Mucosa of descending colon (tissue), 3 donors: ENCODE data around the gene B4GALT6. TPM values are rescaled to one million over a fixed set of nuclear protein-coding genes. Genes with fewer than 3 reads are reported as not detected.
A peak's percentile ranks its signal among the peaks of the same experiment; 100 is the strongest.

Experiments
- ATAC-seq: fragments of 200-7000 bp; cut with Tn5 transposase; one replicate; pipeline ENCODE4 v1.9.1; 2020; ENCODE audit warnings: mild to moderate bottlenecking, moderate library complexity
- DNase-seq, 3 donors: peaks; one replicate each; pipeline ENCODE4 v3.0.0-alpha.2; 2020
- H3K36me3 ChIP-seq: fragments of 200-600 bp; one replicate; pipeline ENCODE4 v1.8.0; 2021; ENCODE audit warnings: low read depth, mild to moderate bottlenecking
- H3K4me1 ChIP-seq: fragments of 200-600 bp; one replicate; pipeline ENCODE4 v1.8.0; 2021; ENCODE audit warnings: low read depth, mild to moderate bottlenecking
- H3K4me3 ChIP-seq: fragments of 200-600 bp; one replicate; pipeline ENCODE4 v1.8.0; 2021; ENCODE audit warnings: mild to moderate bottlenecking
- H3K9me3 ChIP-seq: fragments of 200-600 bp; one replicate; pipeline ENCODE4 v1.8.0; 2021; ENCODE audit warnings: mild to moderate bottlenecking
- intact Hi-C, 2 donors: fragments of 100-400 bp; cut with DNase I in 1 of 2; cut with micrococcal nuclease in 1 of 2; formaldehyde crosslinking; loops; one replicate each; pipeline versions ENCODE4 v1.11.0 to v1.11.1; 2022; cut with DNase I, micrococcal nuclease
- total RNA-seq, 3 donors: library from RNA; stranded (reverse); fragmentation: NEBNext Ultra II Directional in 2 of 3; extraction: Animal tissue kit (Norgen Biotek cat#: 25700) in 2 of 3; gene quantifications; one replicate each; pipeline versions ENCODE4 v1.2.1 to v1.2.4, GENCODE V29; 2021 to 2023
- TF ChIP-seq, protein P1 (sequence below): fragments of 200-600 bp; IDR thresholded peaks from one replicate; pipeline ENCODE4 v1.8.0; 2022; ENCODE audit warnings: antibody characterized with exemption, mild to moderate bottlenecking
- donor health status: DM: no; HTN: no; CAD: no; lungs with moderate emphysema.
- donor health status: DM: no; HTN: no; CAD: no.
- donor health status: DM: no; HTN: yes; CAD: no.

Gene B4GALT6
- total RNA-seq, 3 donors from 2014 or later: 6.9 to 8.0 (median 7.8) TPM

DNA sequence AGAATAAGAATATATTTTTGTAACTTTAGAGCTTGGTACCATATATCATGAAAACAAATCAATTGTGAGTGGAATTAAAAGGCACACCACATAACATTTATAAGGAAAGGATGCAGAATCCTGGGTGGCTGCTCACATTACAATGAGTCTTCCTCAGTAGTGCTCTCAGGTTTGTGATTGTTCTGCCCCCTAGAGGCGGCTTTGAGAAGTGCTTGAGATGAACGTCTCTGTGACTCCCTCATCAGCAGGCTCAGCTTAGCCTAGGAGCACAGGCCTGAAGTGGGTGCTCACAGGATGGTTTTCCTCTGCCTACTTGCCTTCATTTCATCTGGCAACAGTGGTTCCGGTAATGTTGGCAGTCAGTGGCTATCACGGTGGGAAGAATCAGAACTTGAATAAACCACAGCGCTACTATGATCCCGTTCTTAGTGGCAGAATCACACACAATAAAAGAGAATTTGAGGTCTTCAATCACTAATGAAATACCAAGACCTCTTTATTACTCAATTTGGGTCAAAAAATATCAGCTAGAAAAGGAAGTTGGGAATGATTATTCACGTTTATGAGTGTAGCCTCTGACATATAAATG lies 38.1 kb upstream of the B4GALT6 start:
- ATAC-seq: peak; percentile 94
- Histone ChIP-seq H3K4me1 (peaks cover 5% of the 10 kb centered on the region), H3K36me3 (no peaks in the 10 kb centered on the region), H3K4me3 (no peak overlapping the region), H3K9me3 (peaks cover 11% of the 10 kb centered on the region)
- DNase-seq: peak in 2 of 3 donors; percentile 79 to 94
- intact Hi-C loops: loop anchor here (5.0 to 10.0 kb wide), 2 partner anchors 165 to 168 kb away; no protein-coding TSS in a partner anchor
- TF ChIP-seq, protein P1, sequence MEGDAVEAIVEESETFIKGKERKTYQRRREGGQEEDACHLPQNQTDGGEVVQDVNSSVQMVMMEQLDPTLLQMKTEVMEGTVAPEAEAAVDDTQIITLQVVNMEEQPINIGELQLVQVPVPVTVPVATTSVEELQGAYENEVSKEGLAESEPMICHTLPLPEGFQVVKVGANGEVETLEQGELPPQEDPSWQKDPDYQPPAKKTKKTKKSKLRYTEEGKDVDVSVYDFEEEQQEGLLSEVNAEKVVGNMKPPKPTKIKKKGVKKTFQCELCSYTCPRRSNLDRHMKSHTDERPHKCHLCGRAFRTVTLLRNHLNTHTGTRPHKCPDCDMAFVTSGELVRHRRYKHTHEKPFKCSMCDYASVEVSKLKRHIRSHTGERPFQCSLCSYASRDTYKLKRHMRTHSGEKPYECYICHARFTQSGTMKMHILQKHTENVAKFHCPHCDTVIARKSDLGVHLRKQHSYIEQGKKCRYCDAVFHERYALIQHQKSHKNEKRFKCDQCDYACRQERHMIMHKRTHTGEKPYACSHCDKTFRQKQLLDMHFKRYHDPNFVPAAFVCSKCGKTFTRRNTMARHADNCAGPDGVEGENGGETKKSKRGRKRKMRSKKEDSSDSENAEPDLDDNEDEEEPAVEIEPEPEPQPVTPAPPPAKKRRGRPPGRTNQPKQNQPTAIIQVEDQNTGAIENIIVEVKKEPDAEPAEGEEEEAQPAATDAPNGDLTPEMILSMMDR: peak; percentile 73

DNA sequence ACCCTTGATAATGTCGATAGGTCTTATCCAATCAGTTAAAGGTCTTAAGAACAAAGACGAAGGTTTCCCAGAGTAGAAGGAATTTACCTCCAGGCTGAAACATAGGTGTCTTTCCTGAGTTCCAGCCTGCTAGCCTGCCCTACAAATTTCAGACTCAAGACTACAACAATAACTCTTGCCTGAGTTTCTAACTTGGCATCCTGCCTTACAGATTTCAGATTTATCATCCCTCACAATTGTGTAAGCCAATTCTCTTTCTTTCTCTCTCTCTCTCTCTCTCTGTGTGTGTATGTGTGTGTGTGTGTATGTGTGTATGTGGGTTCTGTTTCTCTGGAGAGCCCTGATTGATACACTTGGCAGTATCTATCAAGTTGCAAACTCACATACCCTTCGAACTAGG lies 37.2 kb upstream of the B4GALT6 start:
- TF ChIP-seq, protein P1: no peak

DNA sequence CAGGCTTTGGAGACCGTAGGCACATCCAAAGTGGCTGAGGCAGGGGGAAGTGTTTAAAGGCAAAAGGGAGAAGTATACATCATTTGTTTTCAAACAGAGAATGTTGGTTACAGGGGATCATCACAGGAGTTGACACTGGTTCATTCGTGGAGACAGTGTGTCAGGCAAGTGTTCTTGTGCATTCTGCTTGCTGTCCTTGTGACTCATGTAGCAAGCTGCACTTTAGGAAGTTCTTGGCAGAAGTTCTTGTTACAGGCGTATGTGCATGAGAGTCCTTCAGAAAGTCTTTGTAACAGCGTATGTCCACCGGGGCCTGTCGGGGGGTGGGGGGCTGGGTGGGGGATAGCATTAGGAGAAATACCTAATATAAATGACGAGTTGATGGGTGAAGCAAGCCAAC lies 36.5 kb upstream of the B4GALT6 start:
- Histone ChIP-seq H3K4me1 (peaks cover 5% of the 10 kb centered on the region), H3K9me3 (peaks cover 11% of the 10 kb centered on the region), H3K36me3 (no peaks in the 10 kb centered on the region), H3K4me3 (no peak overlapping the region)
- ATAC-seq (no peak), DNase-seq (no peak)
- TF ChIP-seq, protein P1: no peak
- intact Hi-C loops: loop anchor here (5.0 to 10.0 kb wide), 2 partner anchors 164 to 166 kb away; no protein-coding TSS in a partner anchor

More for the DNA sequence above, 37.2 kb upstream of the B4GALT6 start:
- Histone ChIP-seq H3K4me3 (no peak overlapping the region), H3K4me1 (peaks cover 5% of the 10 kb centered on the region), H3K36me3 (no peaks in the 10 kb centered on the region), H3K9me3 (peaks cover 11% of the 10 kb centered on the region)
- DNase-seq (no peak), ATAC-seq (no peak)
- intact Hi-C loops: loop anchor here (5.0 to 10.0 kb wide), 2 partner anchors 164 to 167 kb away; no protein-coding TSS in a partner anchor

DNA sequence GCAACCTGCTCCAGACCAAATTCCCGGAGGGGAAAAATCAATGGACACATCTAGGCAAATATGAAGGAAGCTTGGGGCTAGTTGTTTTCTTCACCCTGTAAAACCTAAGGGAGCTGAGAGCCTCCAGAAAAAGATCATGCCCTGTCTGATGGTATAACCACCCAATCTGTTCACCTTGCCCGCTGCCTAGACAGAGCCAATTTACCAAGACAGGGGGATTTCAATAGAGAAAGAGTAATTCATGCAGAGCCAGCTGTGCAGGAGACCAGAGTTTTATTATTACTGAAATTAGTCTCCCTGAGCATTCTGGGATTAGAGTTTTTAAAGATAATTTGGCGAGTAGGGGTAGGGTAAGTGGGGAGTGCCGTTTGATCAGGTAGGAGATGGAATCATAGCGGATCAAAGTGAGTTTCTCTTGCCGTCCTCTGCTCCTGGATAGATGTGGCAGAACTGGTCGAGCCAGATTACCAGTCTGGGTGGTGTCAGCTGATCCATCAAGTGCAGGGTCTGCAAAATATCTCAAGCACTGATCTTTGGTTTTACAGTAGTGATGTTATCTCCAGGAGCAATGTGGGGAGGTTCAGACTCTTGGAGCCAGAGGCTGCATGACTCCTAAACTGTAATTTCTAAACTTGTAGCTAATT lies 35.1 kb upstream of the B4GALT6 start:
- DNase-seq (no peak), ATAC-seq (no peak)
- H3K4me3 ChIP-seq: no peak overlapping the region
- H3K4me1 ChIP-seq: peaks cover 5% of the 10 kb centered on the region
- TF ChIP-seq, protein P1: no peak
- intact Hi-C loops: loop anchor here (5.0 to 10.0 kb wide), 2 partner anchors 162 to 165 kb away; no protein-coding TSS in a partner anchor
- peaks cover 11% of the 10 kb centered on the region for H3K9me3 ChIP-seq
- no peaks in the 10 kb centered on the region for H3K36me3 ChIP-seq

DNA sequence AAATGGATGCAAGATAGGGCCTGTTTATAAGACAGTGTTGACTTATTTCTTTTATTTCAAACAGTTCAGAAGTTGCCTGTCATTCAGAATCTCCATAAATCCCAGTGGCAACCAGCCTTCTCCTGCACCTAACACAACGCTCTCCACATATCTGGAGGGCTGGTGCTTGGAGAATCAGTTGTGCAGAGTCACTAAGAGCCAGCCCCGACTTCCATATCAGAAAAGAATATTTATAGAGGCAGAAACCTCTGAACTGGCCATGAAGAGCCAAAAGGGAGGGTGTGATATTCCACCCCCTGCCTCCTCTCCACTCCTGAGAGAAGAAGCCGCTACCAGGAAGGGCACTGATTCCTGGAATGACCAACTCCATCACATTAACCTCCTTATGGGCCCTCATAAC lies 34.0 kb upstream of the B4GALT6 start:
- ATAC-seq (no peak), DNase-seq (no peak)
- intact Hi-C loops: no loop called here
- Histone ChIP-seq H3K4me3 (no peak overlapping the region), H3K36me3 (no peaks in the 10 kb centered on the region), H3K4me1 (no peaks in the 10 kb centered on the region), H3K9me3 (peaks cover 11% of the 10 kb centered on the region)
- TF ChIP-seq, protein P1: no peak
